ENCODE measurements around the gene HAUS1.
"Not testable (repeated sequence)": the region's sequence is repeated elsewhere in the genome, so short reads cannot be mapped to it uniquely, and the experiment has no call there.

HAUS1 gene

GRCh38 chr18:46130549-46130948 is 26.4 kb downstream of the HAUS1 start:
- WGBS (ENCODE audit: insufficient coverage): no CpG with 5 or more reads among the region's 8 CpGs
- H3K9me3 ChIP-seq (ENCODE audit: control extremely low read depth in 1 of 5, control insufficient read depth in 4 of 5, insufficient read depth in 2 of 5, low read depth in 1 of 5, low read length in 4 of 5); H3K4me1 ChIP-seq (ENCODE audit: control extremely low read depth in 1 of 4, control insufficient read depth in 4 of 4, insufficient read depth in 4 of 4, low read length in 3 of 4); DNase-seq; H3K27ac ChIP-seq (ENCODE audit: insufficient read depth in 1 of 2, low read depth in 1 of 2, low read length in 2 of 2, poor library complexity in 1 of 2, severe bottlenecking in 2 of 2); H3K4me3 ChIP-seq (ENCODE audit: control insufficient read depth in 1 of 7, extremely low read depth in 1 of 7, insufficient read depth in 4 of 7, low read depth in 2 of 7, low read length in 6 of 7); POLR2A ChIA-PET; H3K27me3 ChIP-seq (replicated peaks in 2 of 5; ENCODE audit: control insufficient read depth in 4 of 5, insufficient read depth in 5 of 5, low read length in 4 of 5): not testable (repeated sequence)
- CTCF ChIA-PET: interaction anchor here (0.9 to 1.6 kb wide), 2 partner anchors 16 to 43 kb away, joined by 3 to 6 read pairs; a partner anchor contains a TSS
- peaks cover 14 to 34% (median 26%) of the 10 kb centered on the region in 4 experiments for H3K36me3 ChIP-seq (ENCODE audit: control insufficient read depth in 4 of 4, insufficient read depth in 4 of 4, low read length in 3 of 4)

DNA sequence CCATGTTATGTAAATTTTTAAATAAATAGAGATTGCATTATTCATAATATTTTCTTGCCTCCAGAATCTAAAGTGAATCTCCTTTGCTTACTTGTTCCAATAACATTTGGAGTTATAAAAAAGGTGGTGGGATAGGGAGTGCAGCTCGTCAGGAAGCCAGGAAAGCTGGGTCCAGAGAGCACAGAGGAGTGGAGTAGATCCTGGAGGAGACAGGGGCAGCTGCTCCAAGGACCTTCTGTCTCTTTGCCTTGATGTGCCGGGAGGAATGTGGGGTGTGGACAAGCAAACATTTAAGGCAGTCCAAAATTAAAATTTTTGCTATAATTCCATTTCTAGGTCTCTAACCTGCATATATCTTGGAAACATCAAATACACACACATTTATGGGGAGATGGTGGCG is 29.3 kb downstream of the HAUS1 start:
- POLR2A ChIA-PET: no interaction called here
- CTCF ChIA-PET: no interaction called here
- Histone ChIP-seq H3K36me3 (ENCODE audit: control insufficient read depth in 4 of 4, insufficient read depth in 4 of 4, low read length in 3 of 4) (peaks cover 4 to 19% (median 13%) of the 10 kb centered on the region in 4 experiments), H3K27me3 (replicated peaks in 2 of 5; ENCODE audit: control insufficient read depth in 4 of 5, insufficient read depth in 5 of 5, low read length in 4 of 5) (no peaks in the 10 kb centered on the region), H3K9me3 (ENCODE audit: control extremely low read depth in 1 of 5, control insufficient read depth in 4 of 5, insufficient read depth in 2 of 5, low read depth in 1 of 5, low read length in 4 of 5) (no peaks in the 10 kb centered on the region), H3K4me3 (ENCODE audit: control insufficient read depth in 1 of 7, extremely low read depth in 1 of 7, insufficient read depth in 4 of 7, low read depth in 2 of 7, low read length in 6 of 7) (no peak overlapping the region), H3K4me1 (ENCODE audit: control extremely low read depth in 1 of 4, control insufficient read depth in 4 of 4, insufficient read depth in 4 of 4, low read length in 3 of 4) (peaks cover 0 to 4% (median 0%) of the 10 kb centered on the region in 4 experiments), H3K27ac (ENCODE audit: insufficient read depth in 1 of 2, low read depth in 1 of 2, low read length in 2 of 2, poor library complexity in 1 of 2, severe bottlenecking in 2 of 2) (no peak overlapping the region)
- no peak for DNase-seq
- whole genome bisulfite sequencing (ENCODE audit: insufficient coverage): 100% methylated on average over 2 of the region's 3 CpGs

DNA sequence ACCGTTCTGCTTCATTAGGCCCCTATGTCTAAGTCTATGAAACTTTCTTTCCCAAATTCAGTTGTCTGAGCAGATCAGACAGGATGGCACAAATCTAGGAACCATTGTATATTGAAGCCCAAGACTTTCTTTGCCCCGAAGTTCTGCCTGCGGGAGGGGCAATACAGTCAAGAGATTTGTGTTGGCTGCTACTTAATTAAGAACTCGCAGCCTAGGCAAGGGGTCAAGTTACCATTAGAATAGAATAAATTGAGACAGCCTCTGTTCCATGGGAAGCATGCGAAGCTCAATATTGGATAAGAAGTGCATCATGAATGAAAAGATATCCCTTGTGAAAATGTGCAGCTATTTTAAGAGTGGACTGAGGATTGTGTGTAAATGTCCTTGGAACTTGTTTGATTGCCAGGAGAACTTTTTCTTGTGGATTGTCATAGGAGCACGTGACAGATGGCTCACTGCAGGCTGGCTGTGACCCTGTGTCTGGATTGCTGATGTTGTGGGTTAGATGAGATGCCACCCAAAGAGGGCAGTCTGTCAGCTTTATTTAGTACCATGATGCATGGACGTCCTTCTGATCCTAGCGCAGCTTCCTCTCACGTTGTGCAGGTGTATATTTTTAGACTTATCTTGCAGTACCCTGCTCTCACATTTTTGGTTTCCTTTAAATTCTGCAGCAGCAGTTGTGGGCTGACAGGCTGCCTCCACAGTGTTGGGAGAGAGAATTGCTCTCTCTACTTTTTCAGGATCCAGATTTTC is 30.9 kb downstream of the HAUS1 start:
- WGBS (ENCODE audit: insufficient coverage): 74% methylated on average over 9 of the region's 9 CpGs
- Histone ChIP-seq H3K9me3 (ENCODE audit: control extremely low read depth in 1 of 5, control insufficient read depth in 4 of 5, insufficient read depth in 2 of 5, low read depth in 1 of 5, low read length in 4 of 5) (no peaks in the 10 kb centered on the region), H3K27ac (ENCODE audit: insufficient read depth in 1 of 2, low read depth in 1 of 2, low read length in 2 of 2, poor library complexity in 1 of 2, severe bottlenecking in 2 of 2) (no peak overlapping the region), H3K36me3 (ENCODE audit: control insufficient read depth in 4 of 4, insufficient read depth in 4 of 4, low read length in 3 of 4) (peaks cover 0 to 9% (median 4%) of the 10 kb centered on the region in 4 experiments), H3K4me1 (ENCODE audit: control extremely low read depth in 1 of 4, control insufficient read depth in 4 of 4, insufficient read depth in 4 of 4, low read length in 3 of 4) (peaks cover 0 to 4% (median 0%) of the 10 kb centered on the region in 4 experiments), H3K27me3 (replicated peaks in 2 of 5; ENCODE audit: control insufficient read depth in 4 of 5, insufficient read depth in 5 of 5, low read length in 4 of 5) (no peaks in the 10 kb centered on the region), H3K4me3 (ENCODE audit: control insufficient read depth in 1 of 7, extremely low read depth in 1 of 7, insufficient read depth in 4 of 7, low read depth in 2 of 7, low read length in 6 of 7) (no peak overlapping the region)
- POLR2A ChIA-PET: no interaction called here
- no peak for DNase-seq
- CTCF ChIA-PET: interaction anchor here (1.8 kb wide), 1 partner anchor 12 kb away, joined by 5 read pairs; no protein-coding TSS in a partner anchor

GRCh38 chr18:46140173-46140572 is 36.0 kb downstream of the HAUS1 start:
- Histone ChIP-seq H3K9me3 (ENCODE audit: control extremely low read depth in 1 of 5, control insufficient read depth in 4 of 5, insufficient read depth in 2 of 5, low read depth in 1 of 5, low read length in 4 of 5) (no peaks in the 10 kb centered on the region), H3K27me3 (replicated peaks in 2 of 5; ENCODE audit: control insufficient read depth in 4 of 5, insufficient read depth in 5 of 5, low read length in 4 of 5) (no peaks in the 10 kb centered on the region), H3K4me1 (ENCODE audit: control extremely low read depth in 1 of 4, control insufficient read depth in 4 of 4, insufficient read depth in 4 of 4, low read length in 3 of 4) (peaks cover 0 to under 1% (median 0%) of the 10 kb centered on the region in 4 experiments), H3K27ac (ENCODE audit: insufficient read depth in 1 of 2, low read depth in 1 of 2, low read length in 2 of 2, poor library complexity in 1 of 2, severe bottlenecking in 2 of 2) (no peak overlapping the region), H3K36me3 (ENCODE audit: control insufficient read depth in 4 of 4, insufficient read depth in 4 of 4, low read length in 3 of 4) (peaks cover 0 to 2% (median 0%) of the 10 kb centered on the region in 4 experiments), H3K4me3 (ENCODE audit: control insufficient read depth in 1 of 7, extremely low read depth in 1 of 7, insufficient read depth in 4 of 7, low read depth in 2 of 7, low read length in 6 of 7) (no peak overlapping the region)
- no peak for DNase-seq
- ChIA-PET POLR2A (no interaction called here), CTCF (interaction anchor here (0.7 to 1.4 kb wide), 3 partner anchors 9 to 36 kb away, joined by 3 to 4 read pairs (median 3); no protein-coding TSS in a partner anchor)
- 97% methylated on average over 3 of the region's 4 CpGs for WGBS (ENCODE audit: insufficient coverage)

GRCh38 chr18:46141199-46141598 is 37.0 kb downstream of the HAUS1 start:
- H3K9me3 ChIP-seq (ENCODE audit: control extremely low read depth in 1 of 5, control insufficient read depth in 4 of 5, insufficient read depth in 2 of 5, low read depth in 1 of 5, low read length in 4 of 5): no peaks in the 10 kb centered on the region
- ChIA-PET CTCF (interaction anchor here (1.4 kb wide), 1 partner anchor 32 kb away, joined by 3 read pairs; no protein-coding TSS in a partner anchor), POLR2A (no interaction called here)
- no peak overlapping the region for H3K27ac ChIP-seq (ENCODE audit: insufficient read depth in 1 of 2, low read depth in 1 of 2, low read length in 2 of 2, poor library complexity in 1 of 2, severe bottlenecking in 2 of 2)
- no peaks in the 10 kb centered on the region for H3K4me1 ChIP-seq (ENCODE audit: control extremely low read depth in 1 of 4, control insufficient read depth in 4 of 4, insufficient read depth in 4 of 4, low read length in 3 of 4)
- DNase-seq: peak in 2 of 3 donors; percentile 13 to 28
- 83% methylated on average over 3 of the region's 4 CpGs for WGBS (ENCODE audit: insufficient coverage)
- no peaks in the 10 kb centered on the region for H3K27me3 ChIP-seq (replicated peaks in 2 of 5; ENCODE audit: control insufficient read depth in 4 of 5, insufficient read depth in 5 of 5, low read length in 4 of 5)
- H3K4me3 ChIP-seq (ENCODE audit: control insufficient read depth in 1 of 7, extremely low read depth in 1 of 7, insufficient read depth in 4 of 7, low read depth in 2 of 7, low read length in 6 of 7): no peak overlapping the region
- peaks cover 0 to 2% (median 0%) of the 10 kb centered on the region in 4 experiments for H3K36me3 ChIP-seq (ENCODE audit: control insufficient read depth in 4 of 4, insufficient read depth in 4 of 4, low read length in 3 of 4)

- H3K27ac ChIP-seq (ENCODE audit: insufficient read depth in 1 of 2, low read depth in 1 of 2, low read length in 2 of 2, poor library complexity in 1 of 2, severe bottlenecking in 2 of 2): no peak overlapping the region
- no peak overlapping the region for H3K4me3 ChIP-seq (ENCODE audit: control insufficient read depth in 1 of 7, extremely low read depth in 1 of 7, insufficient read depth in 4 of 7, low read depth in 2 of 7, low read length in 6 of 7)
- H3K9me3 ChIP-seq (ENCODE audit: control extremely low read depth in 1 of 5, control insufficient read depth in 4 of 5, insufficient read depth in 2 of 5, low read depth in 1 of 5, low read length in 4 of 5): no peaks in the 10 kb centered on the region
- no peaks in the 10 kb centered on the region for H3K36me3 ChIP-seq (ENCODE audit: control insufficient read depth in 4 of 4, insufficient read depth in 4 of 4, low read length in 3 of 4)
- ChIA-PET CTCF (interaction anchor here (0.8 to 6.8 kb wide), 14 partner anchors 9 to 512 kb away, joined by 3 to 30 read pairs (median 4); a partner anchor contains a TSS), POLR2A (no interaction called here)
- DNase-seq: peak; percentile 46 to 56 (median 48)
- no peaks in the 10 kb centered on the region for H3K27me3 ChIP-seq (replicated peaks in 2 of 5; ENCODE audit: control insufficient read depth in 4 of 5, insufficient read depth in 5 of 5, low read length in 4 of 5)
- H3K4me1 ChIP-seq (ENCODE audit: control extremely low read depth in 1 of 4, control insufficient read depth in 4 of 4, insufficient read depth in 4 of 4, low read length in 3 of 4): no peaks in the 10 kb centered on the region
- WGBS (ENCODE audit: insufficient coverage): 30% methylated on average over 2 of the region's 2 CpGs
These were observed 44.6 kb downstream of the HAUS1 start for GRCh38 chr18:46148810-46149209.

DNA sequence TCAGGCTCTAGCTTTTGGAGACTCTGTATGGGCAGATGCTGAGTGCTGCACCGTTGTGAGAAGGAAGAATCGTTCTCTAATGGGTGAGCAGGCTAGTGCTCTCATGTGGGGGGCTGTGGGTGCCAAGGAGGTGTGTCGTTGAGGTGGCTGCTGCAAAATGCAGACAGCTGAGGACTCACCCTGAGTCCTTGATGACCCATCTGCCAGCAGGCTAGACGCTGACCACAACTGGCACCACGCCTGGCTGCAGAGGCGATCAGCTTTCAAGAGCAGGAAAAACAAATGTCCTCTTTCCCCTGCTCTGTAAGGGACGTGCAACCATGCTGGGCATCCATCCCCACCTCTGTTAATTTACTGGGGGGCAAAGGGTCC is 48.2 kb downstream of the HAUS1 start:
- peaks cover 0 to 6% (median 1%) of the 10 kb centered on the region in 4 experiments for H3K4me1 ChIP-seq (ENCODE audit: control extremely low read depth in 1 of 4, control insufficient read depth in 4 of 4, insufficient read depth in 4 of 4, low read length in 3 of 4)
- no peak for DNase-seq

More for the DNA sequence above, 48.2 kb downstream of the HAUS1 start:
- no peaks in the 10 kb centered on the region for H3K9me3 ChIP-seq (ENCODE audit: control extremely low read depth in 1 of 5, control insufficient read depth in 4 of 5, insufficient read depth in 2 of 5, low read depth in 1 of 5, low read length in 4 of 5)
- H3K4me3 ChIP-seq (ENCODE audit: control insufficient read depth in 1 of 7, extremely low read depth in 1 of 7, insufficient read depth in 4 of 7, low read depth in 2 of 7, low read length in 6 of 7): no peak overlapping the region
- CTCF ChIA-PET: interaction anchor here (1.0 to 6.8 kb wide), 4 partner anchors 11 to 505 kb away, joined by 3 to 30 read pairs (median 7); partner anchors contain the start of gene LOXHD1
- WGBS (ENCODE audit: insufficient coverage): 90% methylated on average over 7 of the region's 7 CpGs
- no peaks in the 10 kb centered on the region for H3K27me3 ChIP-seq (replicated peaks in 2 of 5; ENCODE audit: control insufficient read depth in 4 of 5, insufficient read depth in 5 of 5, low read length in 4 of 5)
- peaks cover 0 to under 1% (median 0%) of the 10 kb centered on the region in 4 experiments for H3K36me3 ChIP-seq (ENCODE audit: control insufficient read depth in 4 of 4, insufficient read depth in 4 of 4, low read length in 3 of 4)
- POLR2A ChIA-PET: interaction anchor here (0.5 kb wide), 1 partner anchor 603 kb away, joined by 5 read pairs; no protein-coding TSS in a partner anchor
- H3K27ac ChIP-seq (ENCODE audit: insufficient read depth in 1 of 2, low read depth in 1 of 2, low read length in 2 of 2, poor library complexity in 1 of 2, severe bottlenecking in 2 of 2): no peak overlapping the region

Measured in common myeloid progenitor, CD34-positive (primary cell).